Activated CD8-positive, alpha-beta memory T cell treated with anti-CD3 and anti-CD28 coated beads, Interleukin-2, amount 50 U/mL, for 1 hour (primary cell): ENCODE data around the gene CCSER1.
"Not testable (repeated sequence)": the region's sequence is repeated elsewhere in the genome, so short reads cannot be mapped to it uniquely, and the experiment has no call there.

Experiments
- DNase-seq: peaks from one replicate; pipeline ENCODE4 v3.0.0-alpha.2; 2020; ENCODE audit errors: extremely low read depth

CCSER1 gene

GRCh38 chr4:90292438-90292837 lies 165.2 kb downstream of the CCSER1 start:
- DNase-seq, result no peak

GRCh38 chr4:90293320-90293719 lies 166.1 kb downstream of the CCSER1 start:
- DNase-seq, result no peak

DNA sequence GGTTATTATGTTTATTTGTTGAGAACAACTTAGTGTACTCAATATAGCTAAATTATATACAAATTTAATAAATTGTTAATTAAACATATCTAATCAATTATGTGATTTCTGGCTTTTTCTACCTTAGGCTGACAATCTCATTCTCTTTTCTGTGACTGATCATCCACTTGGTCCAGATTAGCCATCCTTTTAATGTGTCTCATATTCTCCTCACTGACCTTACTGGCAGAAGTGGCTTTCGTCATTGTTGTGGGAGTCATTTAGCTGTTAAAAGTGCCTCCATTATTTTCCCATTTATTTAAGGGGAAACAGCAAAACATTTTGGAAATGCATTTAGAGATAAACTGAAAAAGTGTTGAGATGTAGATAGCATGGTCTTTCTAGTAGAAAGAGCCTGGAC lies 172.2 kb downstream of the CCSER1 start:
- no peak for DNase-seq

- no peak for DNase-seq
Observed at GRCh38 chr4:90306810-90307209, 179.6 kb downstream of the CCSER1 start.

DNA sequence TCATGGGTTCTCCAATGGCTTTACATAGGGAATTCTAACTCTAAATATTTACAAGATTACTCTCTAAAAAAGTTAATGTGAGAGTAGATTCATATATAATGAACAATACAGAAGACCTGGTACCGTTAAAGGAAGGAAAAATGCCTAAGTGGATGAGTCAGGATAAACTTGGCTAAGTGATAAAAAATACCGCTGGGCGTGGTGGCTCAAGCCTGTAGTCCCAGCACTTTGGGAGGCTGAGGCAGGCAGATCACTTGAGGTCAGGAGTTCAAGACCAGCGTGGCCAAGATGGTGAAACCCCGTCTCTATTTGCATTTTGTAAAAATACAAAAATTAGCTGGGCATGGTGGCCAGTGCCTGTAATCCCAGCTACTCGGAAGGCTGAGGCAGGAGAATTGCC lies 189.9 kb downstream of the CCSER1 start:
- DNase-seq, result not testable (repeated sequence)

DNA sequence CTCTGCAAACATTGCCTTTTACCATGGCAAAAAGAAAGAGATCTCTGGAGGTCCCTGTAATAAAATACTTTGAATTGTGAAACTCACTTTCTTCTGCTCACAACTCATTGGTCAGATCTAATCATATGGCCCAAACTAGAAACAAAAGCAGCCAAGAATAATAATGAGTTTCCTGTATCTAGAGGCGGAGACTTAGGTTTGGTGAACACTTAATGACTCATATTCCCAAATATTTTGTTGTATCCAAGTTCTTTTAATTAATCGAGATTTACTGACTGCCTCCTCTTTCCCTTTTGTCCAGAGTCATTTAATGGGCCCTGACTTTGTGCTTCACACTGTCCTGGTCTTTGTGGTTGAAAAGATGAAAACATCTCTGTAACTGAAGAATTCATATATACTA lies 190.6 kb downstream of the CCSER1 start:
- no peak for DNase-seq

DNA sequence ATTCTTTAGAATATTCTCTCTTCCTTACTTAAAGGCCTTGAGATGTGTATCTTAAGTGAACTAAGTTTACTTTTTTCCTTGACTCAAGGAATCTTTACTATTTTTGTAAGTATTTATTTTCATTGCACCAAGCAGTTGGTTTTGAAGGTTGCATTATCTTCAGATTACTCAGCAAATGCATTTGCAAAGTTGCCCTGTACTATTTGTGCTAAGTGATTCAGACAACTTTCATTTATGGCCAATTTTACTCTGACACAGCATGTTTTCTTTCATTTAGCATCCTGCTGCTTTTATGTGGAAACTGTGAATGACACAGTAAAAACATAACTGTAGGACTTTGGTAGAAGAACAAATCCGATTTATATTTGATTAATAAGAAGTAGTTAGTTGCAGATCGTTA lies 191.0 kb downstream of the CCSER1 start:
- no peak for DNase-seq

- DNase-seq, result no peak
Observed at GRCh38 chr4:90328558-90328957, 201.4 kb downstream of the CCSER1 start.

- no peak for DNase-seq
Observed at GRCh38 chr4:90330546-90330945, 203.4 kb downstream of the CCSER1 start.

GRCh38 chr4:90345549-90346215 lies 218.5 kb downstream of the CCSER1 start:
- no peak for DNase-seq

DNA sequence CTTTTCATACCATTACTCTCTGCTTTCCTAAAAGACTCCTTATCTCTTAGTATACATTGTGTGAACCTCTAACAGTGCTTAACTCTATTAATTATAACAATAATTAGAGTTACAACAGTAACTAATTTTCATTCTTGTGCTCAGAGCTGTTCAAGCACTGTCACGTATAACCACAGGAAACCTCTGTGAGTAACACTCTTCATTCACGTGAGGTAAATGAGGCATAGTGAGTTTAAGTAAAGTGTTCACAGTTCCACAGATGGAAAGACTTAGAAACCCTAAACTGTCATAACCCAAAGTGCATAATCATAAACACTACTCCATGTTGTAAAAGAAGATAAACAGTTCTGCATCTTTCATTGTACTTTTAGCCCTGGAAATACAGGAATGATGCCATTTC lies 222.4 kb downstream of the CCSER1 start:
- DNase-seq, result no peak

DNA sequence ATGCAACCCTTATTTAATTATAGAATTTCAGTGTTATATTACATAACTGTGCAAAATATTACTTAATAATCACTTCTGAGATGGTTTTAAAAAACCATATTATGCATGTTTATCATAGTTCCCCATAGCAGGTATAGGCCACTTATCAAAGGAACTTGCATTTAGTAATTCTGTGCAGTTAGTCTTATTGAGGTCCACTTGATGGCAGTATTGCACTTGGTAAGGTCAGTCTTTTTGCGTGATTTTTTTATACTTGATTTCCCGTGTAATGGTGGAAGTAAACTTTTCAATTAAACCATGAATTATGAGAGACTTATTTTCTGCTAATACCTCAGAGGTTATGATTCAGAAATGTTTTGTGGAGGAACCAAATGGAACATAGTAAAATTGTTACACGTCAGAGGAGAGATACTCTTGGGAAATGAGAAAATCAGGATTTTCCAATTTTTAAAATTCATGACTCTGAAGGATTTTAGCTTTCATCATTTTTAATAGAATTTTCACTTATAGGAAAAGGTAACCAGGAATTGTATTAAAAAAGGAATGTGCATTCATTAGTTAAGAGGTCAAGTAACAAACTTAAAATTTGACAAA lies 230.0 kb downstream of the CCSER1 start:
- no peak for DNase-seq

DNA sequence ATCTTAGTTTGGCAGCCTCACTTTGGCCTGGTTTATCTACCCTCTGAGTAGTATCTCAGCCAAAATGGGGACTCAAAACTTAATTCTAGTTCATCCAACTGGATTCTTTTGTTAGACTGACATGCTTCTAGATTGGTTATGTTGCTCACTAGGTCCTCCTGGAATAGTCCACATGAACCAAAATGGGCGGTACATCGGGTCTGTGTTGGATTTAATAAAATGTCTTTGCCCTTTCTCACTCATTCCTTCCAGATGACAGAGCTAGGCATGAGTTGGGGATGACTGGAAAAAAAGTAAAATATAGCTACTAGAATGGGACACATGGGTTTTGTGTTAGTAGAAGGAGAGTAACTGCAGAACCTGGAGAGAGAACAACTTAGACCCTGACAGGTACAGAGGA lies 247.9 kb downstream of the CCSER1 start:
- no peak for DNase-seq

GRCh38 chr4:90393215-90393614 lies 266.0 kb downstream of the CCSER1 start:
- no peak for DNase-seq

GRCh38 chr4:90403781-90404180 lies 276.6 kb downstream of the CCSER1 start:
- no peak for DNase-seq

- DNase-seq, result not testable (repeated sequence)
Observed at GRCh38 chr4:90407897-90408296, 280.7 kb downstream of the CCSER1 start.

DNA sequence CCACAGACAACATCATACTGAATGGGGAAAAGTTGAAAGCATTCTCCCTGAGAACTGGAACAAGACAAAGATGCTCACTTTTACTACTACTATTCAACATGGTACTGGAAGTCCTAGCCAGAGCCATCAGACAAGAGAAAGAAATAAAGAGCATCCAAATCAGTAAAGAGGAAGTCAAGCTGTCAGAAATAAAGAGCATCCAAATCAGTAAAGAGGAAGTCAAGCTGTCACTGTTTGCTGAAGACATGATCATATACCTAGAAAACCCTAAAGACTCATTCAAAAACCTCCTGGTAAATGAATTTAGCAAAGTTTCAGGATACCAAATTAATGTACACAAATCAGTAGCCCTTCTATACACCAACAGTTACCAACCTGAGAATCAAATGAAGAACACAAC lies 285.6 kb downstream of the CCSER1 start:
- not testable (repeated sequence) for DNase-seq

- DNase-seq, result no peak
Observed at GRCh38 chr4:90415116-90415515, 287.9 kb downstream of the CCSER1 start.

- no peak for DNase-seq
Observed at GRCh38 chr4:90419124-90419711, 292.0 kb downstream of the CCSER1 start.

GRCh38 chr4:90421161-90421560 lies 294.0 kb downstream of the CCSER1 start:
- no peak for DNase-seq

- no peak for DNase-seq
Observed at GRCh38 chr4:90425893-90426292, 298.7 kb downstream of the CCSER1 start.

- no peak for DNase-seq
Observed at GRCh38 chr4:90438522-90438921, 311.3 kb downstream of the CCSER1 start.

DNA sequence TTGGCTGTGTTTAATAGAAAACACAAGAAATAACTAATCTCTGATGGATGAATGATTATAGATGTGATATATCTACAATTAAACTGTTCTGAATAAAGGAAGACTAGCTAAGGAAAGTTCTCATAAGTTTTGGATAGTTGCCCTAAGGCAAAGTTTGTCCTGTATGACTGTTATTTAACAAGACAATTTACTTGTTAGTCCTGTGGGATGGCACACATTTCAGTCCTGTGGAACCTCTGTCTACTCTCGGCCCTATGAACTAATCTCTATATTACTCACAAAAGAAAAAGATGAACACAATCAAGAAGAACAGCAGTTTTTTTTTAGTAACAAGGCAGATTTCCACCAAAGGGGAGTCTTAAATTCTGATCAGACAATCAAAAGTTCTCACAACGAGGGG lies 314.6 kb downstream of the CCSER1 start:
- no peak for DNase-seq

DNA sequence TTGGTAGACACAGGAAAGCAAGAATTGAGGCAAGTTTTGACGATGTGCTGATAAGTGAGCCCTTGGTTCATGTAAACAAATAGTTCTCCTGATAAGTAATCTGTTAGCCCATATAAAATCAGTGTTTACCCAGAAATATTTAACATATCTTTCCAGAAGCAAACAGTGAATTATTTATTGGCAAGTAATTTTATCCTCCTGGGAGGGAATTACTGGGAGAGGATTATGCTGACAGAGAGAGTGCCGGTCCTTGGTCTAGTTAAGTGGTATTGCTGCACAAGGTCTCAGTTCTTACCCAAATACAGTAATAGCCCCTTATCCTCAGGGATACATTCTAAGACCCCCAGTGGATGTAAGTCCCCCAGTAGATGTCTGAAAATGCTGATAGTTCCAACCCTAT lies 315.4 kb downstream of the CCSER1 start:
- DNase-seq, result no peak
